Measurements from ENCODE around the gene CDSN. TPM values are rescaled to one million over a fixed set of nuclear protein-coding genes. Genes with fewer than 3 reads are reported as not detected.

Gene CDSN
- total and polyA plus RNA-seq, 2 of the 8 experiments (the other 6 are each of a cell fraction or from before 2014, with no cell fraction given) = not detected

- TF ChIP-seq CHD7 (IDR thresholded peaks at IDR 0.05; ENCODE audit: insufficient replicate concordance, low read length) (no peak), BCL11A (IDR thresholded peaks at IDR 0.05; ENCODE audit: low read depth in 2 of 2, low read length in 2 of 2) (no peak), TEAD4 (IDR thresholded peaks at IDR 0.05; ENCODE audit: low read depth, low read length) (no peak), CTCF (IDR thresholded peaks at IDR 0.05; ENCODE audit: control extremely low read depth in 1 of 3, insufficient read depth in 1 of 3, low read depth in 1 of 3, low read length in 3 of 3) (no peak), POLR2A (IDR thresholded peaks at IDR 0.05; ENCODE audit: control extremely low read depth in 1 of 2, low read depth in 2 of 2, low read length in 2 of 2) (no peak), CREB1 (IDR thresholded peaks at IDR 0.05) (no peak)
Measured at GRCh38 chr6:31130751-31131150, 10.5 kb upstream of the CDSN start (continued).

All from H1 (cell line).